Activated naive CD8-positive, alpha-beta T cell treated with anti-CD3 and anti-CD28 coated beads, Interleukin-2, amount 10 ng/mL, durations not matched to agents 7 days and 5 days (primary cell): ENCODE results near the gene LITAFD. TPM values are rescaled to one million over a fixed set of nuclear protein-coding genes. Genes with fewer than 3 reads are reported as not detected.
"Not testable (repeated sequence)": the region's sequence is repeated elsewhere in the genome, so short reads cannot be mapped to it uniquely, and the experiment has no call there.

ENCODE experiments used
- ATAC-seq: fragments of 150-1000 bp; cut with Tn5 transposase; one replicate; pipeline ENCODE4 v1.10.0; 2021; ENCODE audit warnings: low read depth, moderate library complexity
- POLR2A ChIA-PET: fragments of 350-600 bp; sonication (Branson Sonifier 250); formaldehyde crosslinking; loops from one replicate; lab custom pipeline; 2021; ENCODE audit warnings: antibody characterized with exemption; lab: Charles Lee
- DNase-seq: peaks from one replicate; pipeline ENCODE4 v3.0.0; 2021
- H3K27ac Mint-ChIP-seq: one replicate; pipeline ENCODE4 v1.8.0; 2022; ENCODE audit warnings: mild to moderate bottlenecking, mixed read lengths
- H3K27me3 Mint-ChIP-seq: one replicate; pipeline ENCODE4 v1.8.0; 2022; ENCODE audit warnings: mild to moderate bottlenecking, moderate library complexity, mixed read lengths
- H3K36me3 Mint-ChIP-seq: one replicate; pipeline ENCODE4 v1.8.0; 2021; ENCODE audit warnings: mild to moderate bottlenecking, mixed read lengths
- H3K4me1 Mint-ChIP-seq: one replicate; pipeline ENCODE4 v1.8.0; 2021; ENCODE audit warnings: mixed read lengths
- H3K4me3 Mint-ChIP-seq: one replicate; pipeline ENCODE4 v1.8.0; 2022; ENCODE audit warnings: mild to moderate bottlenecking, moderate library complexity, mixed read lengths
- H3K9me3 Mint-ChIP-seq: one replicate; pipeline ENCODE4 v1.8.0; 2021; ENCODE audit warnings: mixed read lengths
- total RNA-seq, 2 experiments: library from RNA; stranded (reverse); gene quantifications; one replicate each; pipeline ENCODE4 v1.2.3, GENCODE V29; 2021

The LITAFD gene
- not detected for total RNA-seq

- peaks cover 13% of the 10 kb centered on the region for H3K4me1 Mint-ChIP-seq
- H3K27me3 Mint-ChIP-seq: peaks cover 6% of the 10 kb centered on the region
- no peak for ATAC-seq
- H3K4me3 Mint-ChIP-seq: no peak within 1 kb of the TSS
- POLR2A ChIA-PET: interaction anchor here (4.7 kb wide), 1 partner anchor 13 kb away, joined by 40 read pairs; the partner anchor contains the start of gene CARHSP1
- H3K9me3 Mint-ChIP-seq: no peaks in the 10 kb centered on the region
- H3K27ac Mint-ChIP-seq: no peak within 1 kb of the TSS
- DNase-seq: no peak
- H3K36me3 Mint-ChIP-seq: peaks cover under 1% of the 10 kb centered on the region
Measured at GRCh38 chr16:8882041-8882617, at the start of gene LITAFD. Gene LITAFD, plus strand, starts transcription at chr16:8882351. Its CDS starts 2,005 bp downstream, at chr16:8884356.

GRCh38 chr16:8832717-8833105 is 49.4 kb upstream of the LITAFD start:
- Mint-ChIP-seq H3K4me3 (no peak overlapping the region), H3K36me3 (peaks cover 16% of the 10 kb centered on the region), H3K9me3 (no peaks in the 10 kb centered on the region), H3K27ac (peak overlapping the region; percentile 21), H3K4me1 (peaks cover 12% of the 10 kb centered on the region), H3K27me3 (no peaks in the 10 kb centered on the region)
- no peak for ATAC-seq
- POLR2A ChIA-PET: no interaction called here
- no peak for DNase-seq

GRCh38 chr16:8836797-8837196 is 45.4 kb upstream of the LITAFD start:
- H3K9me3 Mint-ChIP-seq, ATAC-seq, H3K4me3 Mint-ChIP-seq, H3K4me1 Mint-ChIP-seq, H3K36me3 Mint-ChIP-seq, DNase-seq, POLR2A ChIA-PET, H3K27ac Mint-ChIP-seq, H3K27me3 Mint-ChIP-seq: not testable (repeated sequence)

GRCh38 chr16:8837594-8837993 is 44.6 kb upstream of the LITAFD start:
- H3K27ac Mint-ChIP-seq, ATAC-seq, H3K4me1 Mint-ChIP-seq, DNase-seq, POLR2A ChIA-PET, H3K27me3 Mint-ChIP-seq, H3K36me3 Mint-ChIP-seq, H3K4me3 Mint-ChIP-seq, H3K9me3 Mint-ChIP-seq: not testable (repeated sequence)

- H3K27ac Mint-ChIP-seq: not testable (repeated sequence)
Measured at GRCh38 chr16:8842016-8842415, 40.1 kb upstream of the LITAFD start.

GRCh38 chr16:8843296-8843695 is 38.9 kb upstream of the LITAFD start:
- POLR2A ChIA-PET, DNase-seq, H3K27ac Mint-ChIP-seq, H3K4me3 Mint-ChIP-seq, H3K9me3 Mint-ChIP-seq, H3K36me3 Mint-ChIP-seq, H3K4me1 Mint-ChIP-seq, ATAC-seq, H3K27me3 Mint-ChIP-seq: not testable (repeated sequence)

More at GRCh38 chr16:8842016-8842415, 40.1 kb upstream of the LITAFD start:
- ATAC-seq, POLR2A ChIA-PET, H3K4me3 Mint-ChIP-seq, H3K36me3 Mint-ChIP-seq, DNase-seq, H3K4me1 Mint-ChIP-seq, H3K27me3 Mint-ChIP-seq, H3K9me3 Mint-ChIP-seq: not testable (repeated sequence)

- Mint-ChIP-seq H3K36me3 (peaks cover 9% of the 10 kb centered on the region), H3K9me3 (no peaks in the 10 kb centered on the region), H3K4me3 (no peak overlapping the region), H3K4me1 (peaks cover 5% of the 10 kb centered on the region), H3K27me3 (no peaks in the 10 kb centered on the region), H3K27ac (no peak overlapping the region)
- POLR2A ChIA-PET: no interaction called here
- no peak for DNase-seq
- ATAC-seq: no peak
Measured at GRCh38 chr16:8845699-8846298, 36.4 kb upstream of the LITAFD start.

- H3K9me3 Mint-ChIP-seq: no peaks in the 10 kb centered on the region
- DNase-seq (no peak), ATAC-seq (no peak)
- H3K36me3 Mint-ChIP-seq: peaks cover 11% of the 10 kb centered on the region
- H3K27ac Mint-ChIP-seq: no peak overlapping the region
- H3K27me3 Mint-ChIP-seq: no peaks in the 10 kb centered on the region
- H3K4me1 Mint-ChIP-seq: peaks cover 9% of the 10 kb centered on the region
- H3K4me3 Mint-ChIP-seq: no peak overlapping the region
- POLR2A ChIA-PET: no interaction called here
Measured at GRCh38 chr16:8846401-8846932, 35.7 kb upstream of the LITAFD start.

- H3K4me1 Mint-ChIP-seq: peaks cover 10% of the 10 kb centered on the region
- POLR2A ChIA-PET: interaction anchor here (0.7 kb wide), 1 partner anchor 250 kb away, joined by 3 read pairs; no protein-coding TSS in a partner anchor
- DNase-seq (no peak), ATAC-seq (no peak)
- no peak overlapping the region for H3K4me3 Mint-ChIP-seq
- no peaks in the 10 kb centered on the region for H3K9me3 Mint-ChIP-seq
- peaks cover 15% of the 10 kb centered on the region for H3K36me3 Mint-ChIP-seq
- H3K27me3 Mint-ChIP-seq: no peaks in the 10 kb centered on the region
- H3K27ac Mint-ChIP-seq: no peak overlapping the region
Measured at GRCh38 chr16:8847145-8847544, 35.0 kb upstream of the LITAFD start.

GRCh38 chr16:8847623-8848022 is 34.5 kb upstream of the LITAFD start:
- no peaks in the 10 kb centered on the region for H3K27me3 Mint-ChIP-seq
- no peak for DNase-seq
- H3K27ac Mint-ChIP-seq: no peak overlapping the region
- no peak overlapping the region for H3K4me3 Mint-ChIP-seq
- H3K9me3 Mint-ChIP-seq: no peaks in the 10 kb centered on the region
- peaks cover 10% of the 10 kb centered on the region for H3K4me1 Mint-ChIP-seq
- ATAC-seq: no peak
- POLR2A ChIA-PET: interaction anchor here (0.7 to 1.8 kb wide), 2 partner anchors 32 to 251 kb away, joined by 3 to 6 read pairs; no protein-coding TSS in a partner anchor
- peaks cover 15% of the 10 kb centered on the region for H3K36me3 Mint-ChIP-seq

- ATAC-seq (no peak), DNase-seq (no peak)
- POLR2A ChIA-PET: interaction anchor here (0.6 to 1.8 kb wide), 3 partner anchors 22 to 31 kb away, joined by 3 to 6 read pairs (median 4); no protein-coding TSS in a partner anchor
- Mint-ChIP-seq H3K9me3 (no peaks in the 10 kb centered on the region), H3K36me3 (peaks cover 15% of the 10 kb centered on the region), H3K27ac (no peak overlapping the region), H3K27me3 (no peaks in the 10 kb centered on the region), H3K4me1 (peaks cover 14% of the 10 kb centered on the region), H3K4me3 (no peak overlapping the region)
Measured at GRCh38 chr16:8848231-8848938, 33.8 kb upstream of the LITAFD start.

- Mint-ChIP-seq H3K27ac (peak overlapping the region; percentile 25), H3K9me3 (no peaks in the 10 kb centered on the region), H3K4me3 (no peak overlapping the region), H3K36me3 (peaks cover 14% of the 10 kb centered on the region), H3K27me3 (no peaks in the 10 kb centered on the region), H3K4me1 (peaks cover 16% of the 10 kb centered on the region)
- no peak for ATAC-seq
- DNase-seq: no peak
- POLR2A ChIA-PET: interaction anchor here (1.1 to 1.8 kb wide), 2 partner anchors 31 to 32 kb away, joined by 3 to 6 read pairs; no protein-coding TSS in a partner anchor
Measured at GRCh38 chr16:8848939-8849391, 33.2 kb upstream of the LITAFD start.

- H3K4me3 Mint-ChIP-seq: no peak overlapping the region
- POLR2A ChIA-PET: interaction anchor here (0.6 to 1.8 kb wide), 4 partner anchors 19 to 33 kb away, joined by 3 to 6 read pairs (median 4); partner anchors contain the start of gene CARHSP1
- DNase-seq: no peak
- H3K36me3 Mint-ChIP-seq: peaks cover 12% of the 10 kb centered on the region
- H3K27ac Mint-ChIP-seq: peak overlapping the region; percentile 61
- no peaks in the 10 kb centered on the region for H3K27me3 Mint-ChIP-seq
- H3K4me1 Mint-ChIP-seq: peaks cover 16% of the 10 kb centered on the region
- no peaks in the 10 kb centered on the region for H3K9me3 Mint-ChIP-seq
- no peak for ATAC-seq
Measured at GRCh38 chr16:8849411-8850011, 32.6 kb upstream of the LITAFD start.
